GM18858 (cell line): ENCODE results near the gene PLCL2.
"Not testable (repeated sequence)": the region's sequence is repeated elsewhere in the genome, so short reads cannot be mapped to it uniquely, and the experiment has no call there.

Experiments used
- ATAC-seq: cut with Tn5 transposase; IDR thresholded peaks from one replicate; pipeline ENCODE4 v1.9.1; 2021; ENCODE audit not compliant: unreplicated experiment

Gene PLCL2

DNA sequence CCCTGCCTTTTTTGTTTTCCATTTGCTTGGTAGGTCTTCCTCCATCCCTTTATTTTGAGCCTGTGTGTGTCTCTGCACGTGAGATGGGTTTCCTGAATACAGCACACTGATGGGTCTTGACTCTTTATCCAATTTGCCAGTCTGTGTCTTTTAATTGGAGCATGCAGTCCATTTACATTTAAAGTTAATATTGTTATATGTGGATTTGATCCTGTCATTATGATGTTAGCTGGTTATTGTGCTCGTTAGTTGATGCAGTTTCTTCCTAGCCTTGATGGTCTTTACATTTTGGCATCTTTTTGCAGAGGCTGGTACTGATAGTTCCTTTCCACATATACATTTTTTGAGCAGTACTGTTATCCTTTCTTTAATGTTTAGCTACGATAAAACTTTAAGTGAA is 73.1 kb downstream of the PLCL2 start:
- ATAC-seq = not testable (repeated sequence)

DNA sequence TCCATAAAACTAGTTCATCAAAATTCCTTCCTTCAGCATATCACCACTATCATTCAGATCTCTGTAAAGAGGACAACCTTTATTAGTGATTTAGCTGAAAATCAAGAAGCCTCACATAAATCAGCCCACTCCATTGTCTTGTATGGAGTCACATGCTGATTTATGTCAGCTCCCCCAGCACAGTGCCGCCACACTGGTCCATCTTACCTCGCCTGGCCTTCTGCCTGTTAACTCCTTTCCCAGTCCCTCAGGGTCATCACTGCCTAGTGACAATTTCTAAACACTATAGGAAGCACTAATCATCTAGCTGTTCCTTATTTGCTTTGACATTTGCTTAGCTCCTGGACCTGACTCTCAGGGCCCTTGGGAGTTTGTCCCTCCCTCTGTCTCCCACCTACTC is 75.4 kb downstream of the PLCL2 start:
- no peak for ATAC-seq

DNA sequence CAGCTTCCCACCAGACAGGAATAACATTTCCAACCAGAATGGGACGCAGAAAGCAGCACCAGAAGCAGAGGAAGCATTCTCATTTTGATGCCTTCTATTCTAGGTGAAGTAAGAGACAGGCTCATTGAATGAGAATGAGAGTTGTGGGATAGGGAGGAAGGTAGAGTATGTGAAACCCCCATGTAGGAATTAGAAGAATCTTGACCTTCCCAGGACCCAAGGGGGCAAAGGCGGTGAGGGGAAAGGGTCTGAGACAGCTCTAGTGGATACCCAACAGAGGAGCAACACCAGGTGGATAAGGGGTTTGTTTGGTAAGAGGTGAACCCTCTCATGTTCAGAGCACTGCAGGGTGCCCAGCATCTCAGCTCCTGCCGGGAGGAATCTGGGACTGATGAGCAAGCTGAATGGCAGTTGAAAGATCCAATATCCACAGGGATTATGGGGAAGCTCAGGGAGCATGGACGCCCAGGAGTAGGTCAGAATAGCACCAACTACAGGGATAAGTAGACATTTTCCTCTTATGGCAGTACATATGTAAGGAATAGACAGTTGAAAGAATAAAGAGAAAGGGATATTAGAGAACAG is 77.0 kb downstream of the PLCL2 start:
- no peak for ATAC-seq

DNA sequence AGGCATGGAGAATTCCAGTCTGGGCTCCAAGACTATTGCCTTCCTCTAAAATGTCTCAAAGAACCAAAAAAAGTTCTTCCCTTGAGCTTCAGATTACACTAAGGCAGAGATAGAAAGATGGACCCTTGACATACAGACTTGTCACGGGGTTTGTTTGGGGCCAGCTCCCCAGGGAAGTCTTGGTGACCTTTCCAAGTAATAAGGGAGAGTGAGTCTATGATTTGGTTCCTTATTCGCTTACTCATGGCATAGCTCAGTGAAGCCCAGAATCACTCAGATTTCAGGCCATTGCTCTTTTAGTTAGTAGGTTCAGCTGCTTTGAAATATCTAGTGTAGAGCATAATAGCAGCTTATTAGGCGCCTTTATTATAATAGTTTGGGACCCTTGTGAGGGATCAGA is 90.3 kb downstream of the PLCL2 start:
- no peak for ATAC-seq

DNA sequence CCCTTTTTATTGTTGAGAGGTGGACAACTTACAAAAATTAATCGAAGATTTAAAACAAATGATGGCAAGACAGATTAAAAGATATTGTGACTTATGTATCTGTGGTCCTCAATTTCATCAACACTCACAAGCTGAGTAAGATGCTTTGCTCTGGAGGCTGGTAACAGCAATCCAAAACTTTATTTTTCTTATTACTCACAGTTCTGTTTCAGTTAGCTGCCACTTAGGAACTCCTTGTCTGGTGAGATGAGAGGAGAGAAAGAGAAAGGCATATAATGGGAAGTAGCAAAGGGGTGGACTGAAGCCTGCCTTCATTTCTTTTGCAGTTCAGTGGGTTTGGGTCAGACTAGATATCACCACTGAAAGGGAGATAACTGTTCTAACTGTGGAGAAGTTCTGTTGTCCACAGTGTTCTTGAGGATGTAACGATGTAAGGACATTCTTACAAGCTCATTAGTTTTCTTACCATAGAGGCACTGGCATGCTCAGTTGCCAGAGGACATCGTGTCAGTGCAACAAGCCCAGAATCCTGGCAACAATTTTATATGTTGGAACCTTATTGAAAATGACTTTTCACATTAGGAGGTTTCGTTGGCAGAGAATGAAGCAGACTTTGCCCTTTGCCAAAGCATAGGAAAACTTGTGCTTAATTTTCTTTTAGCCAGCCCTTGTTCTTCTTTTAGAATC is 93.6 kb downstream of the PLCL2 start:
- ATAC-seq = no peak

DNA sequence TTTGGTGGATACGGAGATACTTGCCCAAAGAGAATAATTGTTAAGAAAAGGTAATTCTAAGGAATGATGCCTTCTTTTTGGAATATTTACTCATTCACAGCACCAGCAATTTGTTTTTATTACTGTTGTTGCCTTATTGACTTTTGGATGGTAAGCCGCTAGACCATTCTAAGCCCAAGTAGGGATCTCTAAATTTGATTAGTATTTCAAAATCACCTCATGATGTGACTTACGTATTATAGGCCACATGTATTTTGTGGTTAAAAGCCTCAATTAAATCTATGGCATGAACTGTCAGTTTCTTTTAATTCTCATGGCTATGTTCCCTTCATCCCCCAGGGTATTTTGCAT is 94.1 kb downstream of the PLCL2 start:
- ATAC-seq = no peak

DNA sequence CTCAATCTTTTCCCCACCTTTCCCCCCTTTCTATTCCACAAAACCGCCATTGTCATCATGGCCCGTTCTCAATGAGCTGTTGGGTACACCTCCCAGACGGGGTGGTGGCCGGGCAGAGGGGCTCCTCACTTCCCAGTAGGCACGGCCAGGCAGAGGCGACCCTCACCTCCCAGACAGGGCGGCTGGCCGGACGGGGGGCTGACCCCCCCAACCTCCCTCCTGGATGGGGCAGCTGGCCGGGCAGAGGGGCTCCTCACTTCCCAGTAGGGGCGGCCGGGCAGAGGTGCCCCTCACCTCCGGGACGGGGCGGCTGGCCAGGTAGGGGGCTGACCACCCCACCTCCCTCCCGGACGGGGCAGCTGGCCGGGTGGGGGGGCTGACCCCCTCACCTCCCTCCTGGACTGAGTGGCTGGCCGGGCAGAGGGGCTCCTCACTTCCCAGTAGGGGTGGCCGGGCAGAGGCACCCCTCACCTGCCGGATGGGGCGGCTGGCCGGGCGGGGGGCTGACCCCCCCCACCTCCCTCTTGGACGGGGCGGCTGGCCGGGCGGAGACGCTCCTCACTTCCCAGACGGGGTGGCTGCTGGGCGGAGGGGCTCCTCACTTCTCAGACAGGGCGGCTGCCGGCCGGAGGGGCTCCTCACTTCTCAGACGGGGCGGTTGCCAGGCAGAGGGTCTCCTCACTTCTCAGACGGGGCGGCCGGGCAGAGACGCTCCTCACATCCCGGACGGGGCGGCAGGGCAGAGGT is 95.2 kb downstream of the PLCL2 start:
- not testable (repeated sequence) for ATAC-seq

DNA sequence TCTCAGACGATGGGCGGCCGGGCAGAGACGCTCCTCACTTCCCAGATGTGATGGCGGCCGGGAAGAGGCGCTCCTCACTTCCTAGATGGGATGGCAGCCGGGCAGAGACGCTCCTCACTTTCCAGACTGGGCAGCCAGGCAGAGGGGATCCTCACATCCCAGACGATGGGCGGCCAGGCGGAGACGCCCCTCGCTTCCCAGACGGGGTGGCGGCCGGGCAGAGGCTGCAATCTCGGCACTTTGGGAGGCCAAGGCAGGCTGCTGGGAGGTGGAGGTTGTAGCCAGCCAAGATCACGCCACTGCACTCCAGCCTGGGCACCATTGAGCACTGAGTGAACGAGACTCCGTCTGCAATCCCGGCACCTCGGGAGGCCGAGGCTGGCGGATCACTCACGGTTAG is 95.8 kb downstream of the PLCL2 start:
- not testable (repeated sequence) for ATAC-seq

DNA sequence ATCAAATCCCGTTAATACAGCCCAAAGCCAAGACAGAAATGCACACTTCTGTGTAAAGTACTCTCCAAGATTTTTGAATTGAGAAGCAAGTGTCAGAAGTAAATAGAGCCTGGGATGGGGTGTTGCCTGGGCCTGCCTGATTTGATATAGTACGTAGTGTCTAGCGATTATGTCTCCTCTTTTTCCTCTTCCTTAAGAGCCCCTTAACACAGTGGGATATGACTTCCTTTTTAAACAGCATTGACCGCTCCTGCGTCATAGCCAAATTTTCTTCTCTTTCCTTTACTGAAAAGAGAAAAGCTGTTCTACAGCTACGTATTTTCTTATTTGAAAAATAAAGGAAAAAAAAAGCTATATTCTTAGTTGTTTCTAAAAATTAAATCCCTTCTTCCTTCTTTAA is 97.7 kb downstream of the PLCL2 start:
- ATAC-seq = no peak

DNA sequence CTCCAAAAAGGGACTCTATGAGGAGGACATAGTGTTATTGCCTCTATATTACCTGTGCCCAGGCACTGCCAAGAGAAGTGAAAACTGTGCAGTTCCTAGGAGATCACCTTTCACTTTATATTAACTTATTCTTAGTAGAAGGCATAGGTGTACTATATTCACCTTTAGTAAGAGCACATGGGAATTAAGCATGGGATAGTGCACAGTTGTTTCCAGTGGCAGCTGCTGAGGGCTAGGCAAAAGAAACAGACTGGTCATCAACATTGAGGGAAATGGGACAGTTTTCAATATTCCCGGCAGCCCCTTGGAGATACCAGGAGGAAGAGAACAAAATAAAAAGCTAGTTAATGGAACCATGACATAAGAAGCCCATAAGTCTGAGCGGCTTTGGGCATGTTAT is 100.9 kb downstream of the PLCL2 start:
- ATAC-seq = no peak

DNA sequence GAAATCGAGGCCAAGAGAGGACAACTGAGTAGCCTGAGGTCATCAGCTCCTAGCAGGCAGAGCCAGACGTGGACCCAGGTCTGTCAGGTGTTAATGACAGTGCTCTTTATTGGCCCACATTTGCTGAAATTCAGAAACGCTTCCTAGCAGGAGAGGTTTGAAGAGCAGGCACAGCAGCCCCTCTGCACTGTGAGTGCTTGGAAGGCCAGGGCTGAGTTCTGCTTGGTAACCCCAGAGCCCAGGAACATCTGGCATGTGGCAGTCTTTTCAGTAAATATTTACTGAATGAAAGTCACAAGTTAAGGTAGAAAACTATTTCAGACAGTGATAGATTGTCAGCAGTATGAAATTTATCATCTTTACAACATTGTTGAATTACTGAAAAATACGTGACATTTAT is 102.4 kb downstream of the PLCL2 start:
- no peak for ATAC-seq

DNA sequence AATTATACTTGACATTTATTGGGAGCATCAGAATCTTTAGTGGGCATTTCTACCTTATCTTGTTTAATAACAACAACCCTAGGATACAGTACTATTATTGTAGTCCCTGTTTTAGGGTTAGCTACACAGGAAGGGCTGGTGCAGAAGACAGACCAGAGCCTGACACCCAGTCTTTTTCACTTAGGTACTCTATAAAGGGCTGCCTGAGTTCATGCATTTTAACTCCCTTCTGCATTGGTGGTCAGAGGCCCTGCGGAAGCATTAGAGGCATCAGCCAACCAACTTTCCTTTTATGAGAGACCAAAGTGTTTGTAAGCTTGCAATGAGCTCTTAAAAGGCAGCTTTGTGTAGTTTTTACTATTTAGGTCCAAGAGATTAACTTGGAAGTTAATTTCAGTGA is 105.4 kb downstream of the PLCL2 start:
- ATAC-seq = no peak

DNA sequence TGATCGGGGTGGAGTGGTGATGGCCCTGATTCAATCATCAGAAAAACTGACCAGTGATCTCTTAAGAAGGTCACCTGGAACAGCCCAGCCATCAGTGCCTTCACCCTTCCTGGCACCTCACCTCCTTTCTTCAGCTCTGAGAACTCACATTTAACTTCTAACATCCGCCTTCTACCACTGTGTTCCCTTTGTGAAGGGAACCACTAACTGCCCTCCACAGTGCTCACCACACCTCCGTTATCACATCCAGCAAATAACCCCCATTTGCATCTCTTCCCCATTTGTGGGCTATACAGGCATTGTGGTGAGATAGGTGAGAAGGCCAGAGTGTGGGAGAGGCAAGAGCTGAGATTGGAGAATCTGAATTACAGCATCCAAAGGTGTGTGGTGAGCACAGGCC is 107.4 kb downstream of the PLCL2 start:
- no peak for ATAC-seq

DNA sequence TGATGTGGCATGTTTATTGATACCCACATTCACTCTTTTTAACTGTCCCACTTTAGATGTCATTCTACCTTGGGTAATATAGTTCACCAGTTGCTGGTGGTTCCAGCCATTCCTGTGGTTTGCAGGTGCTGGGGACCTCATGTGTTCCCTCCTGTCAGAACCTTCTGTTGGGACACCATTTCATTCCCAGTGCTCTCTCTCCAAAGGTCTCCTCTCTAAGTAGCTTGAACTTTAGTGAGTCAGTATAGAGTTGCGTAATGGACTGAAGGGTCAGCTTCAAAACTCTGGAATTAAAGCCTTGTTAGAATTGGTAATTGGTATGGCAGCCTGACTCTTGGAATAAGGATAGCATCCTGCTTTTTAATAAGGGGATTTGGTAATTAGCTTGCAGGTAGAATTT is 108.5 kb downstream of the PLCL2 start:
- no peak for ATAC-seq

DNA sequence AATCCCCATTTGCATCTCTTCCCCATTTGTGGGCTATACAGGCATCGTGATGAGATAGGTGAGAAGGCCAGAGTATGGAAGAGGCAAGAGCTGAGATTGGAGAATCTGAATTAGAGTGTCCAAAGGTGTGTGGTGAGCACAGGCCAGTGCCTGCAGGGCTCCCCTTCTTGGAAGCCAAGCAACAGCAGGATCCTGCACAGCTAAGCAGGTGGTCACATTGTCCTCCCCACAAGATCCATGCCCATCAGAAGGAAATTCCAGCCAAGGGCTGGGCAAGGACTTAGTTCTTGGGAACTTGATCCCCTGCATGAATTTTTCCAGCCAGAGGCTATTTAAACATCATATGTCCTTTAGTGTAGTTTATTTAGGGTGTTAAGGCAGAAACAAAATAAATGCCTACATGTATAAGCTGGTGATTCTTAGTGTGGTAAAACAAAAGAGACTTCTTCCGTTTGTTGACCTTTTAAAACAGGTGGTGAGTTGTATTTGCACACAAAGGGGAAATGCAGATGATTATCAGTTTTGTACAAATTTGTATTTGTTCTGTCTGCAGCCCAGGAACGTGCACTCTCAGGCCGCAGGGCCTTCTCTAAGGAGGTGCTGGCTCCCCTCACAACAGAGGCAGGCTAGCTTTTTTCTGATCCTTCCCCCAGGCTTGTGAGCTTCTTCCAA is 110.2 kb downstream of the PLCL2 start:
- no peak for ATAC-seq

DNA sequence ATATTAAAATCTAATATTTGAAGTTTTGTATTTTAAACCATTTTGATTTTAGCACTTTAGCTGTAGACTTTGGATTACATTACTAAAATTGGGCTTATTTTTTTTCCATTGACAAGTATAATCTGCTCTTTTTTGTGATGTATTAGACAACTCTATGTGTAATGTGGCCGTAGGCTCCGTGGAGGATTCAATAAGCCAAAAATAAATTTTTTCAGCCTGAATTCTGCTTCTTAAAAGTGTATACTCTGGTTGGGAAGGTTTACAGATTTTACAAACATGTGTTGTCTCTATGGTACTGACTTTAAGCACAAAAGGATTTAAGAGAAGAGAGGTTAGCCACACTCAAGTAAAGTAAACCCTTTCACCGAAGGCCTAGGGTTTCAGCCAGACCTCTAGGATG is 110.8 kb downstream of the PLCL2 start:
- no peak for ATAC-seq

DNA sequence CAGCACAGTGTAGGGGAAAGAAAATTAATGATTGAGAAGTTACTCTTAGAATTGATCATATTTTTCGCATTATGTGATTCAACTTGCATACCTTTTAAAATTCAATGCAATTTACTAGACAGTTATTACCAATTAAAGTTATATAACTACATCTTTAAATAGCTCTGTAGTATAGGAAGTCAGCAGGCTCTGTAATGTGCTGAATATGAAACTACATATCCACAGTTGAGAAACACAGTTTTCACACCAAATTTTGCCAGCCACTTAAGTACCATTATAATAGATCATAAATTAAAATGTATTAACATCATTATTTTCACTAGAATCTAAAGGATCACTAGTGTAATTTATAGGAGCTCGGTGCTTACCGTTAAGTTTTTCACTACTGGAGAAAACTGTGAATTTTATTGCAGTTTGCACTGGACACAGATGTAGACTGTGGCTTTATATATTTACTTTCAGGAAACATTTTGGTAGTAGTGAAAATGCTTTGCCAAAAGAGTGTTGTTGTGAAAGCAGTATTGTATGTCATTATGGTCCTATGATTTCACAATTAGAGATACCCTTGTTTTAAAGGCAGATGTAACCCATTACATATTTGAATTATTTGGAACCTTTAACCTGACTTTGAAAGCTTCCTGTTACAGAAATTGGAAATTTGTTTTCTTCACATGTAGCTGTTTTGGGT is 113.6 kb downstream of the PLCL2 start:
- ATAC-seq = peak; percentile 41

DNA sequence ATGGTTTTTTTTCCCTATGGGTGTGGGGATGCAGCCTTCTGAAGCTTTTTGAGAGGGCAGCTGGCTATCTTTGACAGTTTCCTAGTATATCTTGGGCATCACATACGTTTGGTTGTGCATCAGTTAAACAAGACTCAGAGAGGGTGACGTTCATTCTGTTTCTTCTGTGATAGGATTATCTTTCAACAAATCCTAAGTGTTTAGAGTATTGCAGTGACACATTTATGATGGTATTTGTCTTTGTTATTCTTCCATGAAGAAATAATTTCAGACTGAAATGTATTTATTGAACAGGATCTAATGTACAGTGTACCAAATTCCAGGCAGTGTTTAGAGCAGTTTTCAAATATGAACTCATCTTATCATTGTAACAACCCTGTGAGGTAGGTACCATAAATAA is 114.4 kb downstream of the PLCL2 start:
- ATAC-seq = no peak

DNA sequence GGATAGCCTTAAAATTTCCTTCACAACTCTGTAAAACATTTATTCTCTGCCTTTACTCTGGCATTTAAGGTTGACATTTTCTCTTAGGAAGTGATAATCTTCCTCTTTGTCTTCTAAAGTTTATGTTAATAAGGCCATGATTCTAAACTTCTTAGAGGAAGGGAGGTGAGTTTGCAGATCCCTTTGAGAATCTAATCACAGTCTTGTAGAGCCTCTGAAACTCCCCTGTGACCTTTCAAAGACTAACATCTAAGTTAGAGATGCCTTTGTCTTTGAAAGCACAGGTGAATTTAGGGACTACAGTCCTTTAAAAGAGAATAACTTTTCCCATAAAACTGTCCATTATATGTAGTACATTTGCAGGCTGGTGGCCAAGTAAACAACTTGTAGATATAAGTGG is 115.1 kb downstream of the PLCL2 start:
- ATAC-seq = no peak

DNA sequence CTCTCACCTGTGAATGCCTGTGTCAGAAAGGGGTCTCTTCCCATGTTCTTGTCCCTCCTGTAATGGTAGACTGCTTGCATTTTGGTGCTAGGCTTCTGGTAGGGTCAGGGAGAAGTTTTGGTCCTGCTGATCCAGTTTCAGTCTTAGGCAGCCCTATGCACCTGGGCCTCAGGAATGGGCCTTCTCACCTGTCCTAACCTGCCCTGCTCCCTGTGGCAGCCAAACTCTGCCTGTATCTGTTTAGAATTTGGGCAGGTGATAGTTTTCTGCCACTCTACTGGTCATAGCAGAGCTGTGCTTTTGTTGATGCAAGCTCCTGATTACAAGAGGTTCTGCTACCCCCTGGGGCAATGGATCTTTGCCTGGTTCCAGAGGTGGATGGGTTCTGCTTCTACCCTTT is 118.7 kb downstream of the PLCL2 start:
- ATAC-seq = no peak

DNA sequence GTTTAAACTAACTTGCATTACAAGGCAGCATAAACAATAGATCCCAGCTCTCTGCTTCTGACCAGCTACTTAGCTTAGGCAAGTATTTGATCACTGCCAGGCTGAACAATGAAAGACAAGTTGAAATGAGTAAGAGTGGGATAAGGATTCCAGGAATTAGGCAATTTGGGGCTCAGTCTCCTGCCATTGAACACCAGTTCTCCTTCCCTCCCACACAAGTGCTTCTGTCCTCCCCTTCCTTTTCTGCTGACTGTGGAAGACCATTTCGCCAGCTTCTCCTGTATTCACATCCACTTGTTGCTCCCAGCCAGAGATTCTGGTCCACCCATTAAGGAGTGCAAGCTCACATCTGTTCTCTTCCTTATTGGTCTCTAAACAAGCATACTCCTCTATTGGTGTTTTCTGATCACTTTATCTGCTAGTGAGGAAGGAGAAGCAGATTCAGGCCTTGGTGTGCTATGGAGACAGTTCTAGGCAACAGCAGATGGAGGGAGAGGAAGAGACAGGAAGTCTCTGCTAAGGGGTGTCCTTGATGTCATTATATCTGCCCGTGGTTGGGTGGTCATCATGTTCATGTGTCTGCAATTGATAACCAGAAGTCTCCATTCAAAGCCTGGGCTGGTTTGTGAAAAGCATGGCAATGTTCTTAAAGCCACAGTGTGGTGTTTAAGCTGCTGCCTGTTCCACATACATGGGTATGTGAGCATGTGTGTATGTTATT is 121.5 kb downstream of the PLCL2 start:
- no peak for ATAC-seq
